ENCODE measurements around the gene CTDSPL.
"Not testable (repeated sequence)": the region's sequence is repeated elsewhere in the genome, so short reads cannot be mapped to it uniquely, and the experiment has no call there.

The CTDSPL gene

DNA sequence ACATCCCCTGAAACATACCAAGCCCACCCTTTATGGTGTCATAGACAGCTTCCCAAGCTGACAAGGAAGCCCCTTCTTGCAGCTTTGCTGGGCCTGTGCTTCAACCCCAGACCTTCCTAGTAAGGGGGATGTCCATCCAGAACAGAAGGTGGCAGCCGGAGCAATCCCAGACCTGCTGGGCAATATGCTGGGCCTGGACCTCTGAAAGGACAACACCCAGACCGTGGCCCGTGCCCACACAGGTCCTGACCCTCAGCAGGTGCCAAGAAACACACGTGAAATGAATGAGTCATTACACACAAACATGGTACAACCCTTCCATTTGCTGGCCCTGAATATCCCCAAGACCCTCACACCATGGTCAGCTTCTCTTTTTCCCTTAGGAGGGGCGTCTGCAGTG lies 109.1 kb downstream of the CTDSPL start:
- DNase-seq, result no peak

- DNase-seq, result no peak
Observed at GRCh38 chr3:37971467-37971866, 109.8 kb downstream of the CTDSPL start.

DNA sequence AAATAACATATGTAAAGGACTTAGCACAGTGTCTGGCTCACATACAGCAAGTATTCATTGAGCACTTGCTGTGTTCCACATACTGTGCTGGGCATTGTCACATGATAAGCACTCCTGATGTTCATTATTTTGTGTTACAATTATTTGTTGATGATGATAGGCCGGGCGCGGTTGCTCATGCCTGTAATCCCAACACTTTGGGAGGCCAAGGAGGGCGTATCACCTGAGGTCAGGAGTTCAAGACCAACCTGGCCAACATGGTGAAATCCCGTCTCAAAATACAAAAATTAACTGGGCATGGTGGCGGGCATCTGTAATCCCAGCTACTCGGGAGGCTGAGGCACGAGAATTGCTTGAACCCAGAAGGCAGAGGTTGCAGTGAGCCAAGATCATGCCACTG lies 110.4 kb downstream of the CTDSPL start:
- not testable (repeated sequence) for DNase-seq

- DNase-seq, result no peak
Observed at GRCh38 chr3:37973246-37974054, 111.8 kb downstream of the CTDSPL start.

DNA sequence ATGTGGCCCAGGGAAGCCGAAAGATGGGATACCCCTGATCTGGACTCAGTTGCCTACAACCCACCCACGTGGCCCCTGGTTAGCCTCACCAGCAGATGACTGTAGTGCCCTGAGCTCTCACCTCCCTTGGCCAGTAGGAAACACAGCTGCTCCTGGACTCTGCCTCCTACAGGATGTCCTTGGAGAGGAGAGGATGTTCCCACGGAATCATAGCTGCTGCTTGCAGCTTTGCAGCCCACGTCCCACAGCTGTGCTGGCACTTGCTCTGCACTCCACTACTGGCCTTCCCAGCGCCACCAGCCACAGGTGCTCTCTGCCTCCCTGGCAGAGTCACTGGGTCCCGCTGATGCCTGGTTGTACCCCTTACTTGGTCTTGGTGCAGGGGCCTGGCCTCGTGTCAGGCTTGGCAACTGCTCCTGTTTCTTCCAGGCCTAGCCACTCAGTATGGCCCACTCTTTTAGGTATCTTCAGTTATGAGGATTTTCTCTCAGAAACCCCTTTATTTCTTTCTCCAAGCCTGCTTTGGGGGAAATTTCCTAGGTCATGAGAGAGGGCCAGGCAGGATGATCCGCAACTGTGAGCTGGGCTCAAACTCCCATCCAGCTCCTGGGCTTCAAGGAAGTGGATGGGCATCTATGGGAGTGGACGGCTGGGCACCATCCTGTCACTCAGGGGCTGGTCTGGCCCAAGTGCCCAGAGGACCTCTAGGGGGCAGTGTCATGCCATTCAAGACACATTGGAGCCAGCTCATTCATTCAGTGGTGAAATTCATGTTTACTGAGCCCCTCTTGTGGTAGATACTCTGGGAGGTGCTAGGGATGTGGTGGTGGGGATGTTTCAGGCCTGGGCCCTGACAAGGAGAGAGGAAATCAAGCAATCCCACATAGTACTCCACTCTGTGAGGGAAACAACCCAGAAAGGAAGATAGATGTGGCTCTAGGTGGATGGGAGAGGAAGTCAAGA lies 112.7 kb downstream of the CTDSPL start:
- DNase-seq, result peak; percentile 11

GRCh38 chr3:37979541-37980461 lies 118.1 kb downstream of the CTDSPL start:
- no peak for DNase-seq

DNA sequence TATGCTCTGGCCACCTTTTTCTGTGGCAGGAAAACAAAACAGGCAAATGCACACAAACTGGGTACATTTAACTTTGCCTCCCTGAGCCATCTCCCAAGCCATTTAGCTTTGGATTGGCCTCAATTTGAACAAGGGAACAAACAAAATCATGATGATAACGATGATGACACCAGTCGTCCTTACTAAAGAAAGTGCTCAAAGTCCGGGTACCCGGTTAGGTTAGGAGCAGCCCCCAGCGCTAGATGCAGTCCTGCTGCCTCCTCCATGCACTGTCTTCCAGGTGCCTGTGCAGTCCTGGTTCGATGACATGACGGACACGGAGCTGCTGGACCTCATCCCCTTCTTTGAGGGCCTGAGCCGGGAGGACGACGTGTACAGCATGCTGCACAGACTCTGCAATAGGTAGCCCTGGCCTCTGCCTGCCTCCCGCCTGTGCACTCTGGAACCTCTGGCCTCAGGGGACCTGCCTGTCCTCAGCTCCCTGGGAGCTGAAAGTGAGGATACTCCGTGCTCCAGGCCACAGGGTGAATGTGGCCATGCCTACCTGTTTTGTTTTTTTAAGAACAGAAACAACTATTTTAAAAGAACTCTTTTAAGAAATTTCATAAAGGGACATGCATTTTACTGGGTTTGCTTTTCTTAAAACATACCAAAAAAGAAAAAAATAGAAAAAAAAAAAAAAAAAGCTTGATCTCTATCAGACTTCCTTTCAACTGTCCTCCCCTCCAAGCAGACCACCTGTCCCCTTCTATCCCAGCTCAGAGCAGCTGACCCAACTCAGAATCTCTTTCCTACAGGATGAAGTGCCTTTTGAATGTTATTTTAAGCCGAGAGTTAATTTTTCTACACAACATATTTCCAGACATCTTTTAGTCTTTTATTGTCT lies 119.0 kb downstream of the CTDSPL start:
- no peak for DNase-seq

DNA sequence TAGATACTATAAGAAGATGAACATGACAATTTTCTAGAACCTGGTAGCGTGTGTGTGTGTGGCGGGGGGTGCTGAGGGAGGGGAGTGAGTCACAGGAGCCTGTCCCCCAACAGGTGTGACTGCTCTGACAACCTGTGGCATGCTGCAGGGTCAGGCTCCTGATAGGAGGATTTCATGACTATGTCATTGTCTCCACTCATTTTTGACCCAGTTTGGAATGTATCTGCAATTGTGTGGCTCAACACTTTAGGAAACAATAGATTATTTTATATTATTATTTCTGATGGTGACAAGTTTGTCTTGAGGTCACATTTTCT lies 119.6 kb downstream of the CTDSPL start:
- no peak for DNase-seq

GRCh38 chr3:37982331-37982730 lies 120.7 kb downstream of the CTDSPL start:
- no peak for DNase-seq

DNA sequence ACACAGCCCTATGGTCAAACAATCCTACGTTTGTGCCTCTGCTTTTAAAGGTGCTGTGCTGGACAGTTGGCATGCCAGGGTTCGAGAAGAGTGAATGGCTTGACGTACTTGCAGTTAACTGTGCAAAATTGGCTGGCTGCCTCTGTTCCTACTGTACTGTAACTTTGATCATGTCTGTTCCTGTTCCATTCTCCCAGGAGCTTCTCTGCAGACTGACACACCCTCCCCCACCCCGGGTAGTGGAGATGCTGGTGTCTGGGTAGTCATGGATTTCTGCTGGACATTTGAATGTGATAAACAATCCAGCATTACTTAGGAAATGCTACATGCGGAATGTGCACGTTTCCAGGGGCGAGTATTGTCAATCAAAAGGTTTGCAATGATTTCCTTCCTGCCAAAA lies 122.4 kb downstream of the CTDSPL start:
- DNase-seq, result no peak

DNA sequence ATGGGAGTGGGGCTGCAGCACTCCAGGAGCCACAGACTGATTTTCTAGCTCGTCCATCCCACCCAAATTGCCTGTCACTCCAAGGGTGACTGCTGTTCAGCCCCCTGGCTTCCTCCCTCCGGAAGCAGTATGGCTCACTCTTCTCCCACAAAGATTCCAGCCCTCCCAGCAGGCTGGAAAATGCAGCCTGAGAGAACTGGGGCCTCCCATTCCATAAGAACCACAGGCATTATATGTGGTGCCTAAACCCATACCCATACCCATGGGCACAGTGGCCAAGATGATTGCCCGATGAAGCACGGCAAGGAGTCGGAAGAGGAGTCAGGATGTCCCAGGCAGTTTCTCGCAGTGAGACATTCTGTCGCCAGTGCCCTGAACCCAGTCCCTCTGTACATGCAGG lies 122.9 kb downstream of the CTDSPL start:
- no peak for DNase-seq

GRCh38 chr3:37985637-37986320 lies 124.1 kb downstream of the CTDSPL start:
- no peak for DNase-seq

- no peak for DNase-seq
Observed at GRCh38 chr3:37986479-37987314, 125.0 kb downstream of the CTDSPL start.

- no peak for DNase-seq
Observed at GRCh38 chr3:37987315-37987697, 125.6 kb downstream of the CTDSPL start.

GRCh38 chr3:37987751-37988179 lies 126.1 kb downstream of the CTDSPL start:
- DNase-seq, result no peak

GRCh38 chr3:37988376-37988775 lies 126.7 kb downstream of the CTDSPL start:
- DNase-seq, result not testable (repeated sequence)

DNA sequence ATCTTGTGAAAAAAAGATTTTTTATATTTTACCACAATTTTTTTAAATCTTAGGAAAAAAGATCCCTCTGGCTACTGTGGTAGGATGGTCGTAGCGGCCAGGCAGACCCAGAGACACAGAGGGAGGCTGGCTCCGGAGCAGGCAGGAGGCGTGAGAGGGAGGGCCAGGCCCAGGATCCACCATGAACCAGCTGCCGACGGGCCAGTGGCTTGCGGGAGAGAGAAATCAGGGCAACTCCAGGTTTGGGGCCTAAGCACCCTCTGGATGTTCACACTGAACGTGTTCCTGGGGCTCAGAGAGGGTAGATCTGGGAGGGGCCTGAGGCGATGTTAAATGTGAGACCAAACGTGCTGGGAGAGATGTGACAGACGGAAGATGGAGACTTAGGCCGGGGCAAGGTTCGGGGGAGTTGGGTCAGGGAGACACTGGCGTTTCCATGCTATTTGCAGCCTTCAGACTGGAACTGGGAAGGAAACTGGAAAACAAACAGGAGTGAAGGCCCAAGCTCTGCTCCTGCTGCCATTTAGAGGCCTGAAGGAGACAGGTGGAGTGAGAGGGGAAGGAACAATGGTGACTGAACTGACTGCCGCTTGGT lies 127.3 kb downstream of the CTDSPL start:
- no peak for DNase-seq

DNA sequence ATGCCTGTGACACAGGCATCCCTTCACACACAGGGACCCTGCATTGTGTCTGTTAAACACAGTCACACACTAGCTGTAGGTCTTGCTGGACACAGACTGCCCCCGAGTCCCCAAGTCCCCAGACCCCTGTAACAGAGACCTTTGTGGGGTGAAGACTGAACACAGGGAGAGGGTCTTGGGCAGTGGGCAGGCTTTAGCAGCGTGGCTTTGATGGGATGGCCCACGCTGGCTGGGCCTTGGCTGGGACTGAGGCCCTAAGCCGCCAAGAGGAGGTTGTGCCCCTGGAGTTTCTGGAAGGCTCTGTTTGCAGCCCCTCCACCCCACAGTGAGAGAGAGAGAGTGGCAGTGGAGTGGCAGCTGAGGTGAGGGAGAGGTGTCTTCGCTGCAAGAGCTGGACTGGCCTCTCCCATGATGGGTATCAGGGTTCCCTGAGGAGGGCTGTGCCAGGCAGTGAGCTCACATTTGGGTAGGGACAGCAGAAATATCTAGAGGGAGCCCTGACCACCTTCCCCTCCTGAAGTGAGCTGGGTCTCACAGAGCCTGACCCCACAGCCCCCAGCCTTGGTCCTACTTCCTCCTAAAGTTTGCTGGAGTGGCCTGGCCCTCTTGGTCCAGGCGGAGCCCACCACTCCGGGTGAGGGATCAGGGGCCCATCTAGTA lies 128.3 kb downstream of the CTDSPL start:
- no peak for DNase-seq

- no peak for DNase-seq
Observed at GRCh38 chr3:37990527-37990926, 128.8 kb downstream of the CTDSPL start, which contains the start of gene VILL. TSS of gene VILL (plus strand) at chr3:37990786. CDS start at chr3:37993673, 2,887 bp downstream.
